GM20431 (cell line): ENCODE data around the gene KRTAP9-7.

Experiments used
- in situ Hi-C: fragments of 300-500 bp; cut with MseI, MboI; formaldehyde crosslinking; loops from one replicate; pipeline ENCODE4 v1.15.0; 2020; ENCODE audit warnings: low sequenced_read_pairs; ENCODE audit not compliant: unreplicated experiment

The KRTAP9-7 gene

GRCh38 chr17:41315814-41316445, 40.4 kb downstream of the KRTAP9-7 start:
- in situ Hi-C loops = no loop called here

DNA sequence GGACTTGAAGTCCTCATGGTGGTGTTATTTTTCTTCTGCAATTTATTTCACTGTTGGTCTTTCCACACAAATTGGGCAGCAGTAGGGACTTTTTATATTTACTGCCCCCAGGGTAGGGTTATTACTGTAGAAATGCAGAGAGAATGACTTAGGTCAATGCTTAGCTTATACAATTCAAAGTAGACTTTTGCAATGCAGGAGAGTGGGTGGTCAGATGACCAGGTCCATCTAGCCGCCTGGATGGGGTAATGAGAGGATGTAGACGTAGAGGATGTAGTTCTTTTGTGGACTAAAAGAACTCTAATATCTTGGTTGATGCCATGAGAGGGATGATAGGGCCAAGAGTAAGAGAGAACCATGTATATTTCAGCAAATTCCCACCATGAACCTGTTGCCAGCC, 42.7 kb downstream of the KRTAP9-7 start:
- in situ Hi-C loops = no loop called here

- in situ Hi-C loops = no loop called here
These were observed 46.8 kb downstream of the KRTAP9-7 start for GRCh38 chr17:41322094-41322902.

GRCh38 chr17:41322903-41323895, 47.7 kb downstream of the KRTAP9-7 start:
- in situ Hi-C loops = no loop called here

GRCh38 chr17:41324180-41325075, 48.9 kb downstream of the KRTAP9-7 start:
- in situ Hi-C loops = no loop called here

GRCh38 chr17:41325126-41325525, 49.6 kb downstream of the KRTAP9-7 start:
- in situ Hi-C loops = no loop called here

DNA sequence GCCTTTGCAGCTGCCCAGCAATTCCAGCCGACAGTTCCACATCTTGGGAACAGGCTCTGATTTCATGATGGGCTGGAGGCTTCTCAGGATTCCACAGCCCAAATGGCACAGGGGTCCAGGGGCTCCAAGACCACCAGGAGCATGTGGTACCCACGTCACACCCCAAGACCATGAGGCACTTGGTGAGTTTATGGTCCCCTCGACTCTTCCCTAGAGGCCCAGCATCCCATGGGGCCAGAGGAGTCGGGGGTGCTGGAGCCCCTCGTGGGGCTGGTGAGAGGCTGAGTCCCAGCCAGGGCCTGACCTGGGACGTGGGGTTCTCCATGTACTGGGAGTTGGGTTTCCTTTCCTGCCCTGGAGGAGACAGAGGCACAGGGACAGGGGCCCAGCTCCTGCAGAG, 50.1 kb downstream of the KRTAP9-7 start:
- in situ Hi-C loops = no loop called here
